SK-N-MC (cell line): ENCODE results near the gene ZNF860.

Experiments used
- DNase-seq: peaks from one replicate; pipeline ENCODE4 v3.0.0-alpha.2; 2011; ENCODE audit warnings: low read depth, low spot score
- H3K27ac ChIP-seq: fragments of 200-600 bp; sonication (generic); 2 replicates; pipeline ENCODE4 v1.5.1; 2016; ENCODE audit warnings: mixed run types
- H3K36me3 ChIP-seq: fragments of 200-600 bp; sonication (generic); 2 replicates; pipeline ENCODE4 v1.6.1; 2017; ENCODE audit warnings: antibody characterized with exemption, low read length, mixed read lengths; ENCODE audit not compliant: insufficient read depth
- H3K4me3 ChIP-seq: fragments of 200-600 bp; sonication (generic); 2 replicates; pipeline ENCODE4 v1.5.1; 2016
- H3K9ac ChIP-seq: fragments of 200-600 bp; sonication (generic); 2 replicates; pipeline ENCODE4 v1.8.0; 2017; ENCODE audit warnings: mixed run types, mixed read lengths; ENCODE audit not compliant: insufficient read length
- H3K9me3 ChIP-seq: fragments of 200-600 bp; sonication (generic); 2 replicates; pipeline ENCODE4 v1.6.1; 2017; ENCODE audit warnings: low read depth, mild to moderate bottlenecking, antibody characterized with exemption, low read length, moderate library complexity, mixed read lengths
- EZH2 ChIP-seq: fragments of 200-600 bp; sonication (generic); IDR thresholded peaks from one replicate; pipeline ENCODE4 v1.6.1; 2017; ENCODE audit warnings: antibody characterized with exemption
- FOXP2 ChIP-seq: optimal IDR thresholded peaks from 2 replicates; pipeline ENCODE3; 2011; ENCODE audit warnings: mild to moderate bottlenecking, moderate library complexity; ENCODE audit not compliant: insufficient read depth; ENCODE audit errors: extremely low read length, control extremely low read depth
- POLR2AphosphoS5 ChIP-seq: IDR thresholded peaks from 2 replicates; pipeline ENCODE4 v1.6.1; 2012; ENCODE audit warnings: mild to moderate bottlenecking, low read depth, low read length, borderline replicate concordance

The ZNF860 gene

DNA sequence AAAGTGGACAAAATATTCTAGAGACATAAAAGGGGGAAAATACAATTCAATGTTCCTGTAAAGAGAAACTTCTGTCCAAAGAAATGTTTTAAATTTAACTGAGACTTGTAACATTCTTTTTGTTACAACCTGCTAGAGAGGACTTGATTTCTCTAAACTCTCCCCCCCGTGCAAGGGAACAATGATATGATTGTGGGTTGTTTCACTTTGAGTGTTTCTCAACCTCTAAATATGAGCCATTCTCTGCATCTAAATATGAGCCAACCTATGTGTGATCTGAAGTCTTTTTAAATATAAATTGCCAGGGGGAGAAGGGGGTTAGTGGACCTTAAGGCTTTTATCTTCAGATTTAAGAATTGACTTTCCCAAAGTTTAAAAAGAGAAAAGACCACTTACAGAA, 14.6 kb downstream of the ZNF860 start:
- TF ChIP-seq FOXP2 (no peak), POLR2AphosphoS5 (no peak), EZH2 (no peak)
- no peaks in the 10 kb centered on the region for H3K36me3 ChIP-seq
- no peak overlapping the region for H3K9ac ChIP-seq
- no peaks in the 10 kb centered on the region for H3K9me3 ChIP-seq
- no peak overlapping the region for H3K4me3 ChIP-seq
- DNase-seq = no peak
- no peak overlapping the region for H3K27ac ChIP-seq

DNA sequence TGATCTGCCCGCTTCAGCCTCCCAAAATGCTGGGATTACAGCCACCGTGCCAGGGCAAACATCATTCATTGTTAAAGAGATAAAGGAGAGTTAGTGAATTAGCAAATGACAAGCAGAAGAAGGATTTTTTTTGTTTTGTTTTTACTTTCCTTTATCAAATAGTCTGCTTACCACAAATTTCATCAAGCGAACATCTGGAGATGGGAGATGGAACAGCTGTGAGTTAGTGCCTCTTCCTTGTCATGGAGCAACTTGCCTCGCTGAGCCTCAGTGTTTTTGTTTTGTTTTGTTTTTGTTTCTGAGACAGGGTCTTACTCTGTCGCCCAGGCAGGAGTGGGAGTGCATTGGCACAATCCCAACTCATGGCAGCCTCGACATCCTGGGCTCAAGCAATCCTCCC, 15.9 kb downstream of the ZNF860 start:
- no peak overlapping the region for H3K4me3 ChIP-seq
- no peak overlapping the region for H3K27ac ChIP-seq
- H3K9me3 ChIP-seq = no peaks in the 10 kb centered on the region
- TF ChIP-seq FOXP2 (no peak), EZH2 (no peak), POLR2AphosphoS5 (no peak)
- H3K9ac ChIP-seq = no peak overlapping the region
- no peak for DNase-seq
- no peaks in the 10 kb centered on the region for H3K36me3 ChIP-seq

DNA sequence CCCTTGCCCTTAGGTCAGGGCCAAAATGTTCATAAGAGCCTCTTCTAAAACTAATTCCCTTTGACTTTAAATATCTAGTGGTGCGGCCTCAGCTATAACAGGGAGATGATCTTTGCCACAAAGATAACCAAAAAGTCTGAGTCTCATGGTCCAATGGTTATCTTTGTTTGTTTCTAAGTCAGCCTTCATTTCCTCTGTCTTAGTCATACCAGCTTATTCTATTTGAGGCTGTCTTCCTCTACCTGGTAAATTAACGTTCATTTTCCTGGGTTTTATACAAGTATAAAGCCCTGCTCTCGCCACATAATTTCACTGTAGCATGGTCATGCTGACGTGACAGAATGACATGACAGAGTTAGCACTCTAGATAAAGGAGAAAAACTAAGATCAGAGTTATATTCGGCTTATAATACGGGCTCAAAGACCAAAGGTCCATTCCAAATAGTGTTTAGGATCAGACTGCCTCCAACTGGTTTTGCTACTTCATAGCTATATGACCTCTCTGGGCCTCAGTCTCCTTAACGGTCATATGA, 18.4 kb downstream of the ZNF860 start:
- no peaks in the 10 kb centered on the region for H3K9me3 ChIP-seq
- H3K4me3 ChIP-seq = no peak overlapping the region
- TF ChIP-seq FOXP2 (no peak), POLR2AphosphoS5 (no peak), EZH2 (no peak)
- H3K36me3 ChIP-seq = no peaks in the 10 kb centered on the region
- DNase-seq = no peak
- no peak overlapping the region for H3K9ac ChIP-seq
- no peak overlapping the region for H3K27ac ChIP-seq

DNA sequence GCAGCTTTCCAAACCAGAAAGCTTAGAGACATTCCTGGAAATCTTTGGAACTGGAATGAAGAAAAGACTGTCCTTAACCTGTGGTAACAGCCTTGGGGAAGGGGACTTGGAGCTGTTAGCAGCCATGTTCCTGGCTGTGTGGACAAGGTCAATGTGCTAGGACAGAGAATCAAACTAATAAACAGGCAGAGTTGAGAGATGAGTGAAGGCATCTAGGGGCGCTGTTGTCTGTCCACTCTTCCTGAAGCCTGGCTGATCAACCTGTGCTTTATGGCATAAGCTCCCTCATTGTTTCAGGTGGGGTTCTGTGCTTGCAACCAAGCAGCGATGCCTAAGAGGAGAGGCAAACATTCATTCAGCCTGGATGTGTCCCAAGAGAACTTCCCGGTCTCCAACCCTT, 19.3 kb downstream of the ZNF860 start:
- TF ChIP-seq FOXP2 = no peak
- TF ChIP-seq EZH2 = no peak
- no peak for TF ChIP-seq POLR2AphosphoS5
- H3K9ac ChIP-seq = no peak overlapping the region
- no peaks in the 10 kb centered on the region for H3K36me3 ChIP-seq
- H3K27ac ChIP-seq = no peak overlapping the region
- no peaks in the 10 kb centered on the region for H3K9me3 ChIP-seq
- H3K4me3 ChIP-seq = no peak overlapping the region
- no peak for DNase-seq

DNA sequence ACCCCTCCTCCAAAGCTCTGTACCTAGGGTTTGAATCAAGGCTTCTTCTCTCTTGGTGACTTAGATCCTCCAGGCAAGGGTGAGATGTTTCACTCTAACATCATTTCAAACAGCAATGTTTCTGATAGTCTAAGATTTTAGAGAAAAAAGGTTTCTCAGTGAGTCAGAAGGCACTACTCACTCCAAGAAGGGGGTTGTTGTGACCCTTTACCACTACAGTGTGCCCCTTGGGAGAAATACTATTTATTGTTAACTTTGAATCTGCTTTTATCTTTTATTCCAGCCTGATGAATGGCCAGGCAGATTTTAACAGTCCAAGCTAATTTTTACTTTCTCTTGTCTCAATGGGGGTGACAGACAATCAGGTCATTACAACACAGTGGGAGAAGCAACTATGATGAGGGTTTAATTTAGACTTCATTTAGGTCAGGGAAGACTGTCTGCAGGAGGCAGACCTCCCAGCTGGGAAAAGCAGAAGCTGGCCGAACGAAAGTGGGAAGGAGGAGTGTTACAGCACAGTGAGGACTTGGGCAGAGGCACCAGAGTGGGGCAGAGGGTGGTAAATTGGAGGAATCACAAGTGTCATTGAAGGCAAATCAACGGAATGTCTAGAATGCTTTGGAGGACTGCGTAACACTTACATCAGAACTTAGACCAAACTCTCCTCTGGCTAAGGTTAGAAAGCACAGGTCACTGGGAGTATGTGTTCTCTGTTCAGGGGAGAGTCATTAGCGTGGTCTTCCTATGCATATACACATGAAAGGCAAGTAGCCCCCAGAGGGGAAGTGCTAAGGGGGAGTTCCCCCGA, 21.2 kb downstream of the ZNF860 start:
- H3K4me3 ChIP-seq = no peak overlapping the region
- DNase-seq = no peak
- no peak overlapping the region for H3K27ac ChIP-seq
- TF ChIP-seq POLR2AphosphoS5 = no peak
- no peak for TF ChIP-seq FOXP2
- TF ChIP-seq EZH2 = no peak
- H3K9me3 ChIP-seq = no peaks in the 10 kb centered on the region
- no peak overlapping the region for H3K9ac ChIP-seq
- H3K36me3 ChIP-seq = no peaks in the 10 kb centered on the region

DNA sequence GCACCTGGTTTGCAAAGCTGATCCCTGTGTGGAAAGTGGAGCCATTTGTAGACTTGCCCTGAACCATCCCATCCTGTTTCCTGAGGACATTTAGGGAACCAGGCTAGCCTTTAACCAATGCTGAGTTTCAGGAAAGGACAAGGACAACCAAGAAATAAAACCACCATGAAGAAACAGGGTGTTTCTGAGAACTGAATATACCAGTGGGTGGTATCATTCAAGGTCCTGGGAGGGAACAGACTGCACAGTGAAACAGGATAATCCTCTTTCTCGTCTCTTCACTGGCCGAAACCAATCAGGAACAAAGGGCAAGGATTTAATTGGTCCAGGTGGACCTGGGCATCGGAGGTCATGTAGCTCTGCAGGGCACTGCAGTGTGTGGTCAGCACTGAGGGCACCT, 21.8 kb downstream of the ZNF860 start:
- H3K36me3 ChIP-seq = no peaks in the 10 kb centered on the region
- H3K4me3 ChIP-seq = no peak overlapping the region
- H3K27ac ChIP-seq = no peak overlapping the region
- TF ChIP-seq FOXP2 (no peak), POLR2AphosphoS5 (no peak), EZH2 (no peak)
- DNase-seq = no peak
- H3K9ac ChIP-seq = no peak overlapping the region
- H3K9me3 ChIP-seq = no peaks in the 10 kb centered on the region

DNA sequence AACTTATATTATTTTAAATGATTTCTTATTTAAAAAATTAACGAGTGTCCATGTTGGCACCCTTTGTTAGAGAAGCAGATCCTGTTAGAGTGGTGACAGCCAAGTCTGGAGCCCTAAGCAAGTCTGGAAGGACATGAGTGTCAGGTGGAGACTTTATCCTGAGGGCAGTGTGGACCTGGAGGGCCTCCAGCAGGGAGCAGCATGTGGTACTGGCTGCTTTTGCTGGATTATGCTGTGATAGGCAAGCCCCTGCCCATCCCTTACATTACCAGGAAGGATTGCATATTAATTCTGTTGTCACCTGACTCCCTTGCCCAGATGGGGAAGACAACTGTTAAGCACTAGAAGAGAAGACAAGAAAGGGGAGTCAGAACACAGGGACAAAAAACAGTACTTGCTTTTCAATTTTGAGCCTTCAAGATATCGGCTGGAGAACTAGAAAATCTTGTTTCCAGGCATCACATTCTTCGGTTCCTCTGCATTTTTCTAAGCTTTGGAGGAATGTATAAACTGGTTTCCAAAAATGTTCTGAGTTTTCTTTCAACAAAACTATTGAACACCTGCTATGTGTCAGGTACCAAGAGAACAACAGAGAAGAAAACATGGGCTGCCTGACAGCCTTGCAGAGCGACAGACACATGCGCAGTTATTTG, 22.7 kb downstream of the ZNF860 start:
- DNase-seq = no peak
- no peak for TF ChIP-seq POLR2AphosphoS5
- TF ChIP-seq FOXP2 = no peak
- no peak for TF ChIP-seq EZH2
- Histone ChIP-seq H3K36me3 (no peaks in the 10 kb centered on the region), H3K9me3 (no peaks in the 10 kb centered on the region), H3K9ac (no peak overlapping the region), H3K4me3 (no peak overlapping the region), H3K27ac (no peak overlapping the region)

DNA sequence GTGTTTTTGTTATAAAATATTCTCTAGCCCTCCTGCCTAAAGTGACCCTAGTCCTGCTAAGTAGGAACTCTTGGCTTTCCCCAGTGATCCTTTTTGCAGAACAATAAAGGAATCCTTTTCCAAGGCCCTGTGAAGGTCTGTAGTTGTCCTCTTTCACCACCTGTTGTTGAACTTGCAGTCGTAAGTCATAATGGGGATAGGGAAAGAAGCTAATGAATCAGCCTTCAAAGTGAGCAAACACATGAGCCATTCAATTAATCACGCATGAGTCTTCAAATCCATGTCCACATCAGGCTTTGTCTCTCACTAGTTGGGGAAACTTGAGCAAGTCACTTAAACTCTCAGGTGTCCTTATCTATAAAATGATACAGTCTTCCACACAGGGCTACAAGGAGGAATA, 27.6 kb downstream of the ZNF860 start:
- DNase-seq = no peak
- H3K27ac ChIP-seq = no peak overlapping the region
- no peak overlapping the region for H3K4me3 ChIP-seq
- H3K9me3 ChIP-seq = no peaks in the 10 kb centered on the region
- TF ChIP-seq EZH2 (no peak), FOXP2 (no peak), POLR2AphosphoS5 (no peak)
- no peaks in the 10 kb centered on the region for H3K36me3 ChIP-seq
- no peak overlapping the region for H3K9ac ChIP-seq
